DOHH2 (cell line): ENCODE measurements around the gene SLC38A1.

ENCODE experiments used
- H3F3A ChIP-seq: fragments of 200-600 bp; sonication (generic), shearing (Covaris generic); 2 replicates; pipeline ENCODE4 v1.6.0; 2016; ENCODE audit warnings: antibody characterized with exemption, mild to moderate bottlenecking; ENCODE audit not compliant: control insufficient read depth, insufficient read depth
- H3K27ac ChIP-seq: fragments of 200-600 bp; sonication (generic); 2 replicates; pipeline ENCODE4 v1.5.1; 2014; ENCODE audit warnings: low read depth, mild to moderate bottlenecking, low read length, moderate library complexity
- H3K27me3 ChIP-seq: fragments of 200-600 bp; sonication (generic); 2 replicates; pipeline ENCODE4 v1.6.1; 2014; ENCODE audit warnings: mild to moderate bottlenecking, low read length, mixed read lengths; ENCODE audit not compliant: control insufficient read depth
- H3K36me3 ChIP-seq: fragments of 200-600 bp; sonication (generic); 2 replicates; pipeline ENCODE4 v1.6.1; 2014; ENCODE audit warnings: mild to moderate bottlenecking, low read length, moderate library complexity, mixed read lengths; ENCODE audit not compliant: control insufficient read depth
- H3K4me1 ChIP-seq: fragments of 200-600 bp; sonication (generic); 2 replicates; pipeline ENCODE4 v1.6.1; 2014; ENCODE audit warnings: mild to moderate bottlenecking, low read length, mixed read lengths; ENCODE audit not compliant: control insufficient read depth
- H3K4me2 ChIP-seq: fragments of 200-600 bp; sonication (generic); 2 replicates; pipeline ENCODE4 v1.6.0; 2014; ENCODE audit warnings: mild to moderate bottlenecking, low read length, moderate library complexity
- H3K4me3 ChIP-seq: fragments of 200-600 bp; sonication (generic); 2 replicates; pipeline ENCODE4 v1.5.1; 2014; ENCODE audit warnings: mild to moderate bottlenecking, low read length, mixed read lengths
- H3K79me2 ChIP-seq: fragments of 200-600 bp; sonication (generic); 2 replicates; pipeline ENCODE4 v1.6.1; 2014; ENCODE audit warnings: mild to moderate bottlenecking, low read length, mixed read lengths; ENCODE audit not compliant: control insufficient read depth
- H3K9me2 ChIP-seq: fragments of 200-600 bp; sonication (generic); replicated peaks from 2 replicates; pipeline ENCODE4 v1.6.1; 2014; ENCODE audit warnings: mild to moderate bottlenecking, low read length, mixed read lengths; ENCODE audit not compliant: control insufficient read depth
- H3K9me3 ChIP-seq: fragments of 200-600 bp; sonication (generic); 2 replicates; pipeline ENCODE4 v1.6.1; 2014; ENCODE audit warnings: antibody characterized with exemption, low read length, mixed read lengths; ENCODE audit not compliant: control insufficient read depth, insufficient read depth
- H4K20me1 ChIP-seq: fragments of 200-600 bp; sonication (generic); 2 replicates; pipeline ENCODE4 v1.6.0; 2014; ENCODE audit warnings: low read depth, mild to moderate bottlenecking, antibody characterized with exemption, low read length, moderate library complexity; ENCODE audit not compliant: control insufficient read depth, insufficient read depth
- CTCF ChIP-seq: fragments of 200-600 bp; sonication (generic); IDR thresholded peaks from one replicate; pipeline ENCODE4 v1.5.1; 2014; ENCODE audit warnings: antibody characterized with exemption, mild to moderate bottlenecking, low read depth, low read length; ENCODE audit not compliant: poor library complexity, severe bottlenecking
- EZH2phosphoT487 ChIP-seq: fragments of 200-600 bp; sonication (generic); IDR thresholded peaks from 2 replicates; pipeline ENCODE4 v1.6.1; 2017; ENCODE audit warnings: borderline replicate concordance, mild to moderate bottlenecking, antibody characterized with exemption, low read length, moderate library complexity, mixed read lengths

SLC38A1 gene

GRCh38 chr12:46261646-46262045 lies 7.2 kb downstream of the SLC38A1 start:
- Histone ChIP-seq H3K4me1 (peaks cover 59% of the 10 kb centered on the region), H3K79me2 (peaks cover 100% of the 10 kb centered on the region), H3K4me2 (no peak overlapping the region), H4K20me1 (peaks cover 43% of the 10 kb centered on the region), H3K27ac (no peak overlapping the region), H3K9me3 (no peaks in the 10 kb centered on the region), H3K4me3 (no peak overlapping the region), H3K27me3 (no peaks in the 10 kb centered on the region), H3K9me2 (no peaks in the 10 kb centered on the region), H3K36me3 (peaks cover 95% of the 10 kb centered on the region), H3F3A (0 out of 2 replicates have a peak, but pooled peaks cover 2% of the 10 kb centered on the region)
- TF ChIP-seq EZH2phosphoT487 (no peak), CTCF (no peak)

- Histone ChIP-seq H3F3A (0 out of 2 replicates have a peak, but pooled peaks cover 2% of the 10 kb centered on the region), H3K4me2 (no peak overlapping the region), H3K79me2 (peaks cover 100% of the 10 kb centered on the region), H3K4me1 (peaks cover 54% of the 10 kb centered on the region), H3K27me3 (no peaks in the 10 kb centered on the region), H3K9me2 (no peaks in the 10 kb centered on the region), H3K9me3 (no peaks in the 10 kb centered on the region), H3K4me3 (no peak overlapping the region), H3K36me3 (peaks cover 92% of the 10 kb centered on the region), H4K20me1 (peaks cover 36% of the 10 kb centered on the region), H3K27ac (no peak overlapping the region)
- TF ChIP-seq EZH2phosphoT487, result no peak
- no peak for TF ChIP-seq CTCF
These were observed 7.8 kb downstream of the SLC38A1 start for GRCh38 chr12:46260913-46261476.

- no peaks in the 10 kb centered on the region for H3K27me3 ChIP-seq
- no peaks in the 10 kb centered on the region for H3K9me3 ChIP-seq
- H3K36me3 ChIP-seq, result peaks cover 92% of the 10 kb centered on the region
- peaks cover 100% of the 10 kb centered on the region for H3K79me2 ChIP-seq
- no peak overlapping the region for H3K4me3 ChIP-seq
- H3K27ac ChIP-seq, result no peak overlapping the region
- no peak overlapping the region for H3K4me2 ChIP-seq
- TF ChIP-seq EZH2phosphoT487 (no peak), CTCF (no peak)
- peaks cover 47% of the 10 kb centered on the region for H3K4me1 ChIP-seq
- peaks cover 30% of the 10 kb centered on the region for H4K20me1 ChIP-seq
- 0 out of 2 replicates have a peak, but pooled peaks cover 2% of the 10 kb centered on the region for H3F3A ChIP-seq
- H3K9me2 ChIP-seq, result no peaks in the 10 kb centered on the region
These were observed 8.5 kb downstream of the SLC38A1 start for GRCh38 chr12:46260124-46260912.
